OCI-M2 (cell line): ENCODE measurements around the gene FAM131B.

ENCODE experiments used
- DNase-seq: peaks from one replicate; lab custom pipeline; 2025; ENCODE audit not compliant: unreplicated experiment; lab: John Stamatoyannopoulos, UW

FAM131B gene

DNA sequence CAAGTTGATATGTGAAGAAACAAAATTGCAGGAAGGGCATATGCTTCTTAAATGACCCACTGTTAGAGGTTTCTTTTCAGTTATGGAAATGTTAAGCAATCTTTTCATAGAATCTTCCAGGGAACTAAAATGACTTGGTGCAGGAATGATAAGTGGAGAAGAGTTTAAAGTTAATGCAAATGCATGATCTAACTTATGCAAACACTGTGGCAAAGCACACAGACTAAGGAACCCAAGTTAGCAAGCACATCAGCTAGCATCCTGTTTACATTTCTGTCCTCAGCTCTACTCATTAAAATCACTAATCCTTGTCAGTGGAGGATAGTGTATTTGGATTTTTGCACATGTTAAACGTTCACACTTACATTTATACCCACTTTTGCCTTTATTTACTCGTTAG lies 37.3 kb downstream of the FAM131B start:
- DNase-seq = no peak

DNA sequence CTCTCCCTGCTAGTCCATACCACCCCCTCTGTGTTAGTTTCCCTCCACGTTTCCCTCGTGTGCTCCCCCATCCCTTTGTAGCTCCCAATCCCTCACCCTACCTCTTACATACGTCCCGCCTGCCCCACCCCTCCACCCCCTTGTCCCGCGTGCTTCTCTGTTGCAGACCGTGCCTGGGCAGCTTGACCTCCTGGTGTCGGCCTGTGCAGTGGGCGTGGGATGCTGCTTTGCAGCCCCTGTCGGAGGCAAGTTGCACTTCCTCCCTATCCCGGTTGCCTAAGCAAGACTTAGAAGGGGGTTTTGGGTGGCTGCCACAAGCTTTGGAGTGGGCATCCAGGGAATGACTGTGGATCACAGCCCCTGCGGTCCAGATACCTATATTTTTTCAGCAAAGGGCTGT lies 38.9 kb downstream of the FAM131B start:
- no peak for DNase-seq

DNA sequence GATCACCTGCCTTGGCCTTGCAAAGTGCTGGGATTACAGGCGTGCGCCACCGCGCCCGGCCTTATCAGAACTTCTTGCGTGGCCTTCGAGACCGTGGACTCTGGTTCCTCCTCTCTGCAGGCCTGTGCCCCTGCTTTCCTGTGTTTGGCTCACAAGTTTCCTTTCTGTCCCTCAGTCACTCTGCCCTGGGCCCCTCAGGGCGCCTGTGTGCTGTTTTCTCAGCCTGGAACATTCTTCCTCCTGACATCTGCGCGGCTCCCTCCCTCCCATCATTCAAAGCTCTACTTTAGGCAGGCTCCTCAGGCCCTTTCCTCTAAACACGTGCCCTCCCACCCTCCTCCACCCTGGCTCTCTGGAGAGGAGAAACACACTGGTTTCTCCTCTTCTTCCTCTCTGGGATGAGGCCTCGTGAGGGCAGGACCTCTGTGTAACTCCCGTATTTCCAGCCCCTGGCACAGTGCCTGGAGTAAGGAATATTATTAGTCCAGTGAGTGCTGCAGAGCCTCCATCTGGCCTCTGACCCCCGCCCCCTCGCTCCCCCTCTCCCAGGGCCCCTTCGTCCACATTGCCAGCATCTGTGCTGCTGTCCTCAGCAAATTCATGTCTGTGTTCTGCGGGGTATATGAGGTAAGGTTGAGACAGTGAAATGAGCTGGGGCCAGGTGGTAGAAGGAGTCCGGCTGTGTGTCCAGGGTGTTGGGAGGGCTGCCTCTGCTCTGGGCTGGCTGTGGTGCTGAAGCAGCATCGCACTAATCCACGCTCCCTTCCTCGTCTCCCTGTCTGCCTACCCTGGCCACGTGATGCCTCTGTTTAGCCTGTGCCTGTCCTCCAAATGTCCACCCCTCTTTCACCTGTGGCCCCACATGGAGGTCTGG lies 39.5 kb downstream of the FAM131B start:
- no peak for DNase-seq

DNA sequence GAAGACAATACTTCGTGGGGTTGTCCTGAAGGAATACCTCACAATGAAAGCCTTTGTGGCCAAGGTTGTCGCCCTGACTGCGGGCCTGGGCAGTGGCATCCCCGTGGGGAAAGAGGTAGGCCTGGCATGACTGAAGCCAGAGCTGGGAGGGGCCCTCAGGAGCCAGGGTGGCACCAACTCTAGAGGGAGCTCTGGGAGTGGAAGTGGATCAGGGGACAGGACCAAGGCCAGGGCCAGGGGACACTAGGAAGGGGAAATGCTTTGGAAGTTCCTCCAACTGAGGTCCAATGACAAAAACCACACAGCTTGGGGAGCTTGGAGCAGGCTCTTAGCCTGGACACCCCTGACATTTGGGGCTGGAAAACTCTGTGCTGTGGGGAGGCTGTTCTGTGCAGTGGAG lies 40.8 kb downstream of the FAM131B start:
- DNase-seq = no peak

DNA sequence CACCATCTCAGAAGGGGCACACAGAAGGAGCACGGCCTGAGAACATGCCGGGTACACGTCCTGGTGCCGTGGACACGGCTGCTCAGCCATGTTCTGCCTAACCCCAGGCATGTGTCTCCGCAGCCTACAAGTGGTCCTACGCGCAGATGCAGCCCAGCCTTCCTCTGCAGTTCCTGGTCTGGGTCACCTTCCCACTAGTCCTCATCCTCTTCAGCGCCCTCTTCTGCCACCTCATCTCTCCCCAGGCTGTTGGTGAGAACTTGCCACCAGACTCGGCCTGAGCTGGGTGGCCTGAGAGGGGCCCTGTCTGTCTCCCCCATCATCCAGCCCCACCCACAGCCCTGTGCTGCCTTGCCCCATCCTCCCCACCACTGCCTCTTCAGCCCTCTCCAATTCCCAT lies 41.3 kb downstream of the FAM131B start:
- no peak for DNase-seq

DNA sequence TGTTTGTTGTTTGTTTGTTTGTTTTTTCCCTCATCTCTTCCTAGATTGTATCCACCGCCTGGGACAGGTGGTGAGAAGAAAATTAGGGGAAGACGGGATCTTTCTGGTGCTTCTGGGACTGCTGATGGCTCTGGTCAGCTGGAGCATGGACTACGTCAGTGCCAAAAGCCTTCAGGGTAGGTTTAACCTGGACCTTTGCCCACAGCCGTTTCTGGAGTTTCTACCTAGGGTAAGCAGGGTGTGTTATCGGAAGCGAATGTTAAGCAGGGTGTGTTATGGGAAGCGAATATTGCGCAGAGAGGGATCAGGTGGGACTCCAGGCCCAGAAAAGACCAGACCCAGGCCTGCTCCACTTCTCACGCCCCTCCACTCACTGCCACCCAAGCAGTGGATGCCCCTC lies 41.9 kb downstream of the FAM131B start:
- no peak for DNase-seq

DNA sequence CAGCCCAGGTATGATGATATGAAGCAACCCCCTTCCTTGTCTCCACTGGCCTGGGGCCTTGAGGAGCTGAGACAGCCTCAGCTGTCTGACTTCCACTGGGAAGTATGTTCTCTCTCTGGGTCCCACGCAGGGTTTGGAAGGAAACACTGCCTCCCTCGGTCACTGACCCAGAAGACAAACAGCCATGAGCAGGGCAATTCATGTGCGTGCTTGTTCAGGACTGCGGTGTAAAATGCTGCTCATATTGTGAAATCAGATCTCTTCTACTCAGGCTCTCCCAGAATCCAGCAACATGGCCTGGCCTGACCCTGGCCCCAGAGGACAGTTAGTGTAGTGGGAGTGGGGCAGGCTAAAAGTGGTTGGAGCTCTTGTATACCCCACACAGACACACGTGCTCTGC lies 43.9 kb downstream of the FAM131B start:
- DNase-seq = no peak

DNA sequence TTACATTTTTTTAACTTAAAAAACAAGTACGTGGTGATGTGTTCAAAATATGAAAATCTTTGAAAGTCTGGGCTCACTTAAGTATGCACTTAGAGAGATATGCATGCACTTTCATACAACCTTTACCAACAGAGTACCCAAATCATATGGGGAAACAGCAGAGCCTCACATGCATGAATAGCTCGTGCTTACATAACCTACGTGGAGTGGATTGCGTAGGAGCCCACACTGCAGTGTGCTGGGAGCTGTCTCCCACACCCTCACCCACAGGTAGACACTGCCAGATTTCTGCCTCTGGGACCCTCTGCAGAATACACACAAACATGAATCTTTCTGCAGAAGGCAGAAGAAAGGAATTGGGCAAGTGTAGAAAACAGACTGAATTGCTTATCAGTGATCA lies 46.0 kb downstream of the FAM131B start:
- no peak for DNase-seq

DNA sequence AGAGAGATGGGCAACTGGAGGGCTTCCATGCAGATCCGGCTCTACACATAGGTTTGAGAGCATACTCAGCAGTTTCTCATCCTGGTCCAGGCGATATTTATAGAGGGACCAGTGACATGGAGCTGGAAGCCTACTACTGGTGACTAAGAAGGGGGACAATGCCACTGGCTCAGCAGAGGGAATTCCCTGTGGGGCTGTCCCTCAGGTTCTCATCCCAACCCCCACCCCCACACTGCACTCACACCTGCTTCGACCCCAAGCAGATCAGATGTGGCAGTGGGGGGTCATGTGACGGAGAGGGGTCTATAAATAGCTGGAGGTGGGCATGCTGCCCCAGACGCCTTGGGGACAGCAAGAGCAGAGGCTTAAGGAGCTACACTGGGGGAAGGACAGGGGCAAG lies 46.7 kb downstream of the FAM131B start, which contains the start of gene CLCN1:
TSS of gene CLCN1 (plus strand) at position 336 of the 400 bp plus-strand sequence. CDS start 102 bp downstream, outside the sequence.
- no peak for DNase-seq

DNA sequence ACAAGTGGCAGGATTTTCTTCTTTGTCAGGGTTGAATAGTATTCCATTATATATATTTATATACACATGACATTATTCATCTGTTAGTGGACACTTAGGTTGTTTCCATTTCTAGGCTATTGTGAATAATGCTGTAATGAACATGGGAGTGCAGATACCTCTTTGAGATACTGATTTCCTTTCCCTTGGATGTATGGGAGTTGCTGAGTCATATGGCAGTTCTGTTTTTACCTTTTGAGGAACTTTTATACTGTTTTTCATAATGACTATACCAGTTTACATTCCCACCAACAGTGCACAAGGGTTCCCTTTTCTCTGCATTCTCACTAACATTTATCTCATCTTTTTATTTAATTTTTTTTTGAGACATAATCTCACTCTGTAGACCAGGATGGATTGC lies 48.4 kb downstream of the FAM131B start:
- DNase-seq = no peak

DNA sequence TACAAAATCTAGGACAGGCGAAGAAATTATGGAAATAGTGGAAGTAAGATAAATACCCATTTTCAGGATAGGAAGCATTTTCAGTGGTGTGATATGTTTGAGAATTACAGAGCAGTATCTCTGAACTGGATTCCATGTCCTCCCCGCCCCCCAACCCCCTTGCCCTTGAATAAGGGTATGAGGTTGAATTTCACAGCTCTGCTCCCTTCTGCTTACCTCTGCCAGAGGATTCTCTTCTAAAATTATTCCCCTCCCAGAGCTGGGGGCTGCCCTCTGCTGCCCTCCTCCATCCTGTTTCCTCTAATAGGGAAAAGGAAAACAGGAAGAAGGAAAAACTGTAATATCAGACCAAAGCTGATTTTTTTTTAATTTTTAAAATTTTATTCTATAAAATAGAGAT lies 53.9 kb downstream of the FAM131B start:
- DNase-seq = no peak

DNA sequence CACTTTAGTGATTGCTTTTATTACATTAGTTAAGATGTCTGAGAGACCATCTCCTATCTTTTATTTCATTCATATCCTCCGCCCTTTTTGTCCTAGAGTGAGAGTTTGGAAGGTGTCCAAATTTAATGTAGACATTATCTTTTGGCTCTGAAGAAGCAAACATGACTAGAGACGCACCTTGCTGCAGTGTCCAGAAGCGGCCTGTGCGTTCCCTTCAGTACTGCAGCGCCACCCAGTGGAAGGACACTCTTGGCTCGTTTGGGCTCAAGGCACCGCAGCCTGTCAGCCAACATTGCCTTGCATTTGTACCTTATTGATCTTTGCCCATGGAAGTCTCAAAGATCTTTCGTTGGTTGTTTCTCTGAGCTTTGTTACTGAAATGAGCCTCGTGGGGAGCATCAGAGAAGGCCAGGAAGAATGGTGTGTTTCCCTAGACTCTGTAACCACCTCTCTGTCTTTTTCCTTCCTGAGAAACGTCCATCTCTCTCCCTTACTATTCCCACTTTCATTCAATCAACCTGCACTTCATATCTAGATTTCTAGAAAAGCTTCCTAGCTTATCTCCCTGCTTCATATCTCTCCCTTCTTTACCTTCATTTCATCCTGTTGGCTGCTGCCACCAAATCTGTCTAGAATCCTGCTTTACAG lies 57.0 kb downstream of the FAM131B start:
- no peak for DNase-seq

DNA sequence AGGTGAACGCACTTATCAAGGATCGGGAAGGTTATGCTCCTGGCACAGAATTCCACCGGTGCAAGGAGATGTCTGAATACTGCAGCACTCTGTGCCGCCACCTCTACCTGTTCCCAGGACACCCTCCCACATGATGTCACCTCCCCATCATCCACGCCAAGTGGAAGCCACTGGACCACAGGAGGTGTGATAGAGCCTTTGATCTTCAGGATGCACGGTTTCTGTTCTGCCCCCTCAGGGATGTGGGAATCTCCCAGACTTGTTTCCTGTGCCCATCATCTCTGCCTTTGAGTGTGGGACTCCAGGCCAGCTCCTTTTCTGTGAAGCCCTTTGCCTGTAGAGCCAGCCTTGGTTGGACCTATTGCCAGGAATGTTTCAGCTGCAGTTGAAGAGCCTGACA lies 57.6 kb downstream of the FAM131B start:
- no peak for DNase-seq

DNA sequence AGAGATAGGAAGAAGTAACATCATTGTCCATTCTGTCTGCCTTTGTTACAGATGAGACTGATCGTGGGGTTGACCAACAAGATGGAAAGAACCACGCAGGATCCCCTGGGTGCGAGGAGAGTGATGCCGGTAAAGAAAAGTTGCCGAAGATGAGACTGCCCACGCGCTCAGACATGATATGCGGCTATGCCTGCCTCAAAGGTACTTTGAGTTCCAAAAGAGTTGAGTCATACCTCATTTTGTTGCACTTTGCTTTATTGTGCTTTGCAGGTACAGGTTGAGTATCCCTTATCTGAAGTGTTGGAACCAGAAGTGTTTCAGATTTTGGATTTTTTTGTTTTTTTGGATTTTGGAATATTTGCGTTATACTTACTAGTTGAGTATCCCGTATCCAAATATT lies 58.8 kb downstream of the FAM131B start:
- no peak for DNase-seq
